Measurements from ENCODE around the gene PHF1.

PHF1 gene

DNA sequence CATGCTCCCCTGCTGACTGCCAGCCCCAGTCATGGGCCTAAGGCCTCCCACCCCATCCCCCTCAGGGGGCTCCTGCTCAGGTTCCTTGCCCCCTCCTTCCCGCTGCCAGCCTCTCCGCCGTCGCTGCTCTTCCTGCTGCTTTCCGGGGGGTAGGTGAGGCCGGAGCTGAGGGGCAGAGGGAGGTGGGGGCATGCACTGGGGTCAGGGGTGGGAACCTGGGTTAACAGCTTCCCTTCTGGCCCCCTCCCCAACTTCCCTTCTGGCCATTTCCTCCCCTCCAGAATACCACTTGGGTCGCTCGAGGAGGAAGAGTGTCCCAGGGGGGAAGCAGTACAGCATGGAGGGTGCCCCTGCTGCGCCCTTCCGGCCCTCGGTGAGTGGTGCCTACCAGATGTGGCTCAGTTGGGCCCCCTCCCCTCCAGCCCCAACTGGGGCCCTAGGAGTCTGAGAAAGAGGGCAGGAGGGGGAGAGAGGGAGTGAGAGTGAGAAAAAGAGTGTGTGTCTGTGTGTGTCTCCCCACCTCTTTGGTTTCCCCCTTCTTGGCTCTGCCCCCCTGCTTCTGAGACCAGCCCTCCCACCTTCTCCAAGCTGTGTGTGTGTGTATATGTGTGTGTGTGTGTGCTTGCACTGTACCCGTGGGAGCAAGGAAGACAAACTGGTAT, 21.2 kb downstream of the PHF1 start:
- H3K4me3 ChIP-seq (ENCODE audit: low read depth, low read length) = no peak overlapping the region
- no peak for DNase-seq (ENCODE audit: low read depth)
- TF ChIP-seq, protein P1, sequence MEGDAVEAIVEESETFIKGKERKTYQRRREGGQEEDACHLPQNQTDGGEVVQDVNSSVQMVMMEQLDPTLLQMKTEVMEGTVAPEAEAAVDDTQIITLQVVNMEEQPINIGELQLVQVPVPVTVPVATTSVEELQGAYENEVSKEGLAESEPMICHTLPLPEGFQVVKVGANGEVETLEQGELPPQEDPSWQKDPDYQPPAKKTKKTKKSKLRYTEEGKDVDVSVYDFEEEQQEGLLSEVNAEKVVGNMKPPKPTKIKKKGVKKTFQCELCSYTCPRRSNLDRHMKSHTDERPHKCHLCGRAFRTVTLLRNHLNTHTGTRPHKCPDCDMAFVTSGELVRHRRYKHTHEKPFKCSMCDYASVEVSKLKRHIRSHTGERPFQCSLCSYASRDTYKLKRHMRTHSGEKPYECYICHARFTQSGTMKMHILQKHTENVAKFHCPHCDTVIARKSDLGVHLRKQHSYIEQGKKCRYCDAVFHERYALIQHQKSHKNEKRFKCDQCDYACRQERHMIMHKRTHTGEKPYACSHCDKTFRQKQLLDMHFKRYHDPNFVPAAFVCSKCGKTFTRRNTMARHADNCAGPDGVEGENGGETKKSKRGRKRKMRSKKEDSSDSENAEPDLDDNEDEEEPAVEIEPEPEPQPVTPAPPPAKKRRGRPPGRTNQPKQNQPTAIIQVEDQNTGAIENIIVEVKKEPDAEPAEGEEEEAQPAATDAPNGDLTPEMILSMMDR (IDR thresholded peaks at IDR 0.05; ENCODE audit: control insufficient read depth, extremely low read depth, insufficient read depth) = no peak

DNA sequence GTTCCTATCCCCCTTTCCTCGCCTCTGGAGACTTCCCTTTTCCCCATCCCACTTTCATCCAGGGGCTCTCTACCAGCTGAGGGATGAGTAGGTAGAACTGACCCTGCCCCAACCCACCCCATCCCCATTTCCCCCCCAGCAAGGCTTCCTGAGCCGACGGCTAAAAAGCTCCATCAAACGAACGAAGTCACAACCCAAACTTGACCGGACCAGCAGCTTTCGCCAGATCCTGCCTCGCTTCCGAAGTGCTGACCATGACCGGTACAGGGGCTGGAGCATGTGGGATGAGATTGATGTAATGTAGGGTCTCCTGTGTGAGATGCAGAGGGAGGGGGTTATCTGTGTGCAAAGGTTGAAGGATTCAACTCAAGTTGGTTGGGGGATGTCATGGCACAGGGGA, 21.7 kb downstream of the PHF1 start:
- no peak overlapping the region for H3K4me3 ChIP-seq (ENCODE audit: low read depth, low read length)
- no peak for DNase-seq (ENCODE audit: low read depth)
- TF ChIP-seq, protein P1 (IDR thresholded peaks at IDR 0.05; ENCODE audit: control insufficient read depth, extremely low read depth, insufficient read depth) = no peak

GRCh38 chr6:33433001-33433543, 22.3 kb downstream of the PHF1 start:
- TF ChIP-seq, protein P1 (IDR thresholded peaks at IDR 0.05; ENCODE audit: control insufficient read depth, extremely low read depth, insufficient read depth) = no peak

GRCh38 chr6:33433544-33434191, 22.9 kb downstream of the PHF1 start:
- H3K4me3 ChIP-seq (ENCODE audit: low read depth, low read length) = no peak overlapping the region
- DNase-seq (ENCODE audit: low read depth) = no peak
- TF ChIP-seq, protein P1 (IDR thresholded peaks at IDR 0.05; ENCODE audit: control insufficient read depth, extremely low read depth, insufficient read depth) = no peak

More at GRCh38 chr6:33433001-33433543, 22.3 kb downstream of the PHF1 start:
- no peak for DNase-seq (ENCODE audit: low read depth)
- H3K4me3 ChIP-seq (ENCODE audit: low read depth, low read length) = no peak overlapping the region

- H3K4me3 ChIP-seq (ENCODE audit: low read depth, low read length) = no peak overlapping the region
- DNase-seq (ENCODE audit: low read depth) = no peak
- TF ChIP-seq, protein P1 (IDR thresholded peaks at IDR 0.05; ENCODE audit: control insufficient read depth, extremely low read depth, insufficient read depth) = no peak
These were observed 24.1 kb downstream of the PHF1 start for GRCh38 chr6:33434961-33435360.

GRCh38 chr6:33437666-33438065, 26.9 kb downstream of the PHF1 start:
- no peak overlapping the region for H3K4me3 ChIP-seq (ENCODE audit: low read depth, low read length)
- TF ChIP-seq, protein P1 (IDR thresholded peaks at IDR 0.05; ENCODE audit: control insufficient read depth, extremely low read depth, insufficient read depth) = no peak
- no peak for DNase-seq (ENCODE audit: low read depth)

Measured in LNCaP clone FGC (cell line).